Gastroesophageal sphincter (tissue), 3 donors: ENCODE results near the gene AP3M1.

ENCODE experiments used
- CTCF ChIP-seq, 4 experiments: fragments of 200-600 bp in 2 of 4; fragments of 450-650 bp in 2 of 4; sonication (generic) in 1 of 4; IDR thresholded peaks; one replicate each; pipeline ENCODE4 v1.5.1; 2017 to 2019; ENCODE audit warnings: antibody characterized with exemption in 4 of 4, mild to moderate bottlenecking in 2 of 4, moderate library complexity in 2 of 4
- POLR2A ChIP-seq, 2 donors: fragments of 450-650 bp; IDR thresholded peaks; one replicate each; pipeline ENCODE4 v1.6.1; 2017; ENCODE audit warnings: antibody characterized with exemption in 2 of 2, mild to moderate bottlenecking in 2 of 2, moderate library complexity in 1 of 2

- TF ChIP-seq CTCF (IDR thresholded peaks at IDR 0.05) (no peak), POLR2A (IDR thresholded peaks at IDR 0.05) (no peak)
These were observed 74.7 kb downstream of the AP3M1 start for GRCh38 chr10:74075906-74076305.
